GM21717 (cell line): ENCODE results near the gene TMEM223.
"Not testable (repeated sequence)": the region's sequence is repeated elsewhere in the genome, so short reads cannot be mapped to it uniquely, and the experiment has no call there.

Source experiments
- ATAC-seq: cut with Tn5 transposase; IDR thresholded peaks from one replicate; pipeline ENCODE4 v1.9.1; 2021; ENCODE audit warnings: mild to moderate bottlenecking, moderate library complexity; ENCODE audit not compliant: unreplicated experiment

Gene TMEM223

GRCh38 chr11:62791501-62792201, at the start of gene TMEM223:
TSS of gene TMEM223 (minus strand) at chr11:62792006. CDS start at chr11:62791994, 12 bp downstream.
- ATAC-seq: peak; percentile 64

GRCh38 chr11:62840721-62841360, 49.0 kb upstream of the TMEM223 start:
- not testable (repeated sequence) for ATAC-seq

GRCh38 chr11:62839050-62839945, 47.5 kb upstream of the TMEM223 start, which contains the start of gene WDR74:
TSS of gene WDR74 (minus strand) at chr11:62839590. CDS start at chr11:62839570, 20 bp downstream.
- ATAC-seq: peak; percentile 39

DNA sequence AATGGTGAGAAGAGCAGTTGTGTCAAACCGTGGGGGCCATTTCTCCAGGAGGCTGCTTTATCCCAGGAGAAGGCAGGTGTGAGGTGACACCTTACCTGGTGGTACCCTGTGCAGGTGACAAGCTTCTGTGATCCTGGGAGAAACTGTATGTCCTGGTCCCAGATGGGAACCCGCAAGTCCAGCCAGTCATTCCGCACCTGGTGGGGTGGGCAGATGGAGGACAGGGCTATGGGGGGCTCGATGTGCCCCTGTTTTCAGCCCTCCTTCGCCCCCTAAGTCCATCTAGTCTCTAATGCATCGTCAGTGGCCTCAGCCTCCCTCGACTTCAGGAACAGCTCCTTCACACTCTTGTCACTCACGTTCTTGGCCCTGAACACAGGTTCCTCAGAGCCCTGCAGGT, 43.5 kb upstream of the TMEM223 start:
- ATAC-seq: no peak

GRCh38 chr11:62832336-62833234, 40.8 kb upstream of the TMEM223 start, which contains the start of gene TEX54:
TSS of gene TEX54 (minus strand) at chr11:62832841.
- no peak for ATAC-seq

DNA sequence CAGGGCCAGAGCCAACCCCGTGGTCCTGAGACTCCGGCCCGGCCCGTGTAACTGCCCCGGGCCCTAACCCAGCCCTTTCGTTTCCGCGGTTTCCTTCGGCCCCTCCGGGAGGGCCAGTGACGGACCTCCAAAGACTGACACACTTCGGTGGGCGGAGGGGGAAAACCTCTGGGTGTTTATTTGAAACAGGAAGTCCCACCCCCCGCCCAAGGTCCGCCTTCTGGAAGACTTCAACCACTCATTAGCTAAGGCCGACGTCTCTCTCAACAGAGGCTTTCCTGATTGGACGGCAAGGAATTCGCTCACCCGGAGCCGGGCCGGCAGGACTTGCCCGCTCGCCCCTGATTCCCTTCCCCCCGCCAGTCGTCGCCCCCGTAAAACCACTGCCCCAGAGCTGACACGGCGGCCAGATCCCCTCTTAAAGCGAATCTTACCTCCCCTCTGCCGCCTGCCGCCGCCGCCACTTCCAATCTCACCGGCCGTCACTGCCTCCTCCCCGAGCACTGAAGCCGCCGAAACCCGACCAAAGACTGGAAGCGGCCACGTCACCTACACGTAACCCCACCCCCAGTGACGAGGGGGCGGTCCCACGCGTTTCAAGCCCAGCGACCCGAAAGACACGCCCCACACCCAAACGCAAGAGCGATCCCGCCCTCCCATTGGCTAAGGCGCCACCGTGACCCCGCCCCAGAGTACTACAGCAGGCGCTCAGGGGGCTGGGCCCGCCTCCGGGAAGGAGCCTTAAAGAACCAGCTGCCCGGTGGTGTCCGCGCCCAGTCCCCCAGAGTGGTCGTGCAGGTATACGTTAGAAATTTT, 39.9 kb upstream of the TMEM223 start, which contains the start of gene STX5:
Gene STX5, minus strand, starts transcription at position 532 of the 816 bp plus-strand sequence. CDS start 808 bp downstream, outside the sequence.
- ATAC-seq: peak; percentile 71

DNA sequence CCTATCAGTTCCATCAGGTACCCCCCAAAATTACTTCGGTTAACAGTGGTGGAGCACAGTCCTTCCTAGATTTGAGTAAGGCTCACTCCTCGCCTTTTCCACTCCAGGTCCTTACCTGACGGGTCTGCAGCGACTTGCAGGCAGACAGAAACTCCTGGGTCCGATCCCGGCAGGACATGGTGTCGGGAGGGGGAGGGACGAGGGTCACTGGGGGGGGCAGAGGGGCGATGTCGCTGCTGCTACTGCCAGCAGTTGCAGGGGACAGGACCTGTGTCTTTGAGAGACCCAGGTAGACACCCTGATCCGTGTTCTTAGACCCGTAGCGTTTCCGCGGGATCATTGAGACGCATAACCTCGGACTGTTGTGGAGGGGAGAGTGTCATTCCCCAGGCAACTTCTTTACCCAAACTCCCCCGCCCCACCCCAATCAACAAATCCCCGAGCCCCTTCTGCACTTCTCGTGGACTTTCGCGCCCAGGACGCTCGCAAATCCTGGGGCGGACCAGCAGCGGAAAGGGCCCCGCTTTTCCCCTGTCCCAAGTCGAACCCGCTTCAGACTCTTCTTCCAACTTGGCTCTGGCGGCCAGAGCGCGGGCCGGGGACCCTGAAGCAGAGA, 39.2 kb upstream of the TMEM223 start:
- ATAC-seq: no peak

GRCh38 chr11:62828130-62828529, 36.3 kb upstream of the TMEM223 start:
- not testable (repeated sequence) for ATAC-seq

GRCh38 chr11:62823677-62824076, 31.9 kb upstream of the TMEM223 start:
- ATAC-seq: no peak

GRCh38 chr11:62817129-62817528, 25.3 kb upstream of the TMEM223 start:
- ATAC-seq: no peak

DNA sequence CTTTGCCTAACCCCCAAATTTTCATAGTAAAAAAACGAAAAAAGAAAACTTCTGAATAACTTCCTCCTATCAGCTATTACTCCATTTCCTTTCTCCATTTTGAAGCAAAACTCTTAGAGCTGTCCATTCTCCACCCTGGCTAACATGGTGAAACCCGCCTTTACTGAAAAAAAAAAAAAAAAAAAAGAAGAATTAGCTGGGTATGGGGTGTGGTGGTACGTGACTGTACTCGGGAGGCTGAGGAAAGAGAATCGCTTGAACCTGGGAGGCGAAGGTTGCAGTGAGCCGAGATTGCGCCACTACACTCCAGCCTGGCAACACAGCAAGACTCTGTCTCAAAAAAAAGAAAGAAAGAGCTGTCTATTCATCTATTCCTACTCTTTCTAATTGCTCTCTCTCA, 24.8 kb upstream of the TMEM223 start:
- no peak for ATAC-seq

- no peak for ATAC-seq
Measured at GRCh38 chr11:62811659-62812058, 19.9 kb upstream of the TMEM223 start.

DNA sequence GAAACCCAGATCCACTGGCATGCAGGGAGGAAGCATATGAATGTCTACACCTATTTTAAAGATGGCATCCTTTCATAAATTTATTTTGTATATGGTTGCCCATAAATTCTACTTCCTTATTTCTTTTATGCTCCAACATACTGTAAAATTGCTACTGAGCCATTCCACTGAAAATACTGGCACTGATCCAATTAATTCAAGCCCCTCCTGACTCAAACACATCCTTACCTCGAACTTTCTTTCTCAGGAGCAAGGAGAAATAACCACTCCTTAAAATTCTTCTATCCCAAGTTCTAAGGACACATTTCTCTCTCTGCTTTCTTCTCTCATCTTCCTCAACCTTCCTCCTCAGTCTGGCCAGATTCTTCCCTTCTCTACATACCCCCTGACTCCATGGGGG, 18.9 kb upstream of the TMEM223 start:
- ATAC-seq: no peak

DNA sequence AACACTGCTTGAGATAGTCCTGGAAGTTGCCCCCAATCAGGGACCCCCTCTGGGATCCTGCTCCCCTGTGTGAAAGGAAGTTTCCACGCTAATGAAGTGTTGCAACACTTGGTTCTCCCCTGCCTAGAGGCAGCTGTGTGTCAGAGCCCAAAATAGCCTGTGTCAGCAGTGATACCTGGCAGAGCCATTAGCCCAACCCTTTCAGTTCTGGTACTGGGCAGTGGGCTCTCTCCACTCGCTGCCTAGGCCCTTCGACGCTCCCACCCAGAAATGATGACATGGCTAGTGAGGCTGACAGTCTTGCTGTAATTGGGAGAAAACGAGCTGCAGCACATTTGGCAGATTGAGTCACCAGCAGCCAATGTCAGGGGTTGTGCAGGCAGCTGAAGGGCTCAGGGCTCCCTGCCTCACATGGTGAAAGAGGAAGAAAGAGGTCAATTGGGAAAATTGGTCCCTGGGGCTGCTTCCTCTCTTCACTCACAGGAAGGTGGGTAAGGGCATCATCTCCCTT, 14.9 kb upstream of the TMEM223 start:
- no peak for ATAC-seq

DNA sequence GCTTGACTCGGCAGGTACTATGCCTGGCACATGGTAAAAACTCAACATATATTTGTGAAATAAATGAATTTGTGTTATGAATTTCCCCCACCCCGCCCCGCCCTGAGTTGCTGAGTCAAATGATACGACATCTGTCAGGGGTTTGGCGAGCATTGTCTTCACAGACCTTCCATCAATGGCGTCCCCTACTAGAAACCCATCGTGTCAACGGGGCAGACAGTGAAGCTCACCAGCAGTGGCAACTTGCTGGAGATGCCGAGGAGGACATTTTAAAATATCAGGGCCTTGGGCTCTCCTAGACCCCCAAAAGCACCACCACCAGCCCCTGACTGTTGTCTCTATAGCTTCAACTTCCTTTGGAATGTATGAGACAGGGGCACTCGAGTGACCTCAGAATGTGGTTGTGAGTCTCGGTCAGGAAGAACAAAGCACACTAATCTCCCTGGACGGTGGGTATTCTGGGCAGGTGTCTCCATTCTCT, 14.2 kb upstream of the TMEM223 start:
- no peak for ATAC-seq

DNA sequence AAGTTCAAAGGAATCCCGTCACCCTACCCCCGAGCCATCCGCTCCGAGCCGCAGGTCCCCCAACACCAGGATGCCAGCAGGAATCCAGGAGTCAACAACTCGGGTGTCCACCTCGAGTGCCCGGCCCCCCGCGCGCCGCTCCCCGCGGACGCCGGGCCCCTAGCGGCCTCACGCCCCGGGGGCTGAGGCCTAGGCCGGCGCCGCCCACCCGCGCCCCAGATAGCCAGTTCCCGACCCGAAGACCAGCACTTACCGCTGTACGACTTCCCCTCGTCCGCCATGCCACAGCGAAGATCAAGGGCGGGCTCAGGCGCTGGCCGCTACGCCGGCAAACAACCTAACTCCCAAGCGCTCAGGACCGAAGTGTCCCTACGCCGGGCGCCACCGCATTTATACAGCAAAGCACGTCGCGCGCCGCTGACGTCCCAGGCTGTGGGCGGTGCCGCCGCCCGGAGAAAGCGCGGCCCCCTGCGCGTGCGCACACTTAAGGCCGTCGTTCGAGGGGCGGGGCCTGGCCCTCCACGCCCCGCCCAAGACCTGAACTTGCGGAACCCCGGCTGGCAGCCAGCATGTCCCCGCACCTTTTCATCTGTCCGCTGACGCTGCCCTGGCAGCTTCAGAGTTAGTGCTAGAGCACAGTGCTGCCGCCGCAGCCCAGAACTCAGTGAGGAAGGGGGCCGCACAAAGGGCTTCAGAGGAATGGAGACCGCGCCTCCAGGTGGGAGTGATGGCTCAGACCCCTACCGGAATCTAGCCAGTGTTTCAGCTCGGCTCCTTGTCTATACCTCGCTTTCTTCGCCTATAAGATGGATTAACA, 13.5 kb upstream of the TMEM223 start, which contains the start of gene NXF1:
Gene NXF1, minus strand, starts transcription at position 365 of the 817 bp plus-strand sequence. Its CDS starts 84 bp downstream, at position 281.
- ATAC-seq: peak; percentile 71

DNA sequence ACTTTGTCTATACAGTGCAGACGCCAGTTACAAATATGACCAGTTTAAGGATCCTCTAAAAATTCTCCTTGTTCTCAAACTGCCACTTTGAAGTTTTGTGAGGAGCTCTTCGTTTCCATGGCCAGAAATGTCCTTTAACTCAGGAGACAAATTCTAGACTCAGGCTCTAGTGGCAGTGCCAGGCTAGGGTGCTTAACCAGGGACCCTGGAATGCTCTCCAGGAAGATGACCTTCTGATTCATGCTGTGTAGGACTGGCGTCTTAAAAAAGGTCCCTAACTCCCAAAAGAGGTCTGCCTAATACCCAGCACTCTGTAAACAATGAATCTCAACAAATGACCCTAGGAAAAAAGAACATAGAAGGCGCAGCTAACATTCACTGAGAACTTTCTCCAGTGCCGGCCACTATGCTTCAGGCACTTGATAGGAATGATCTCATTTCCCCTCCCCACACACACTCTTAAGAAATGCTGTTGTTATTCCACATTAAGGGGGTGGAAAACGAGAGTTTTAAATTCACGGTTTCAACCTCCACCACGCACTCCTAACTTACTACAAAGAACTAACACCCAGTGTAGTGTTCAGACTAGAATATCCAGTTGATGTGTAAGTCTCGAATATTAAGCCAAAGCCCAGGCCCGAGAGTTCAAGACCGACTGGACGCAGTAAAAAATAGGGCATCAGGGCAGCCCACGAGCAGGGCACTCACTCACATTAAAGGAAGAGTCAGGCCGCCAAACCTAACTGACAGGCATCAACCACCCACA, 12.7 kb upstream of the TMEM223 start:
- peak; percentile 2 for ATAC-seq
